DND-41 (cell line): ENCODE results near the gene ZNF544.

Experiments
- CTCF ChIP-seq: IDR thresholded peaks from 2 replicates; pipeline ENCODE4 v1.5.1; 2012; ENCODE audit warnings: borderline replicate concordance, low read length, moderate library complexity, mild to moderate bottlenecking; ENCODE audit not compliant: poor library complexity, severe bottlenecking; ENCODE audit errors: extremely low read depth
- EZH2 ChIP-seq: IDR thresholded peaks from 3 replicates; pipeline ENCODE4 v1.6.1; 2012; ENCODE audit warnings: borderline replicate concordance, low read depth, mild to moderate bottlenecking, moderate library complexity, low read length, inconsistent platforms; ENCODE audit not compliant: severe bottlenecking

- no peak for TF ChIP-seq EZH2
- no peak for TF ChIP-seq CTCF
These were observed 51.2 kb downstream of the ZNF544 start for GRCh38 chr19:58279925-58280316.
